Astrocyte (in vitro differentiated cells and primary cell): ENCODE measurements around the gene RPA3. TPM values are rescaled to one million over a fixed set of nuclear protein-coding genes. Genes with fewer than 3 reads are reported as not detected.

Experiments used
- DNase-seq: peaks from one replicate; pipeline ENCODE4 v3.0.0-alpha.2; 2010; ENCODE audit warnings: low read depth
- FAIRE-seq: peaks from 2 replicates; lab custom pipeline; 2011; peaks lifted over from hg19 to GRCh38; lab: Jason Lieb, UNC
- H2AFZ ChIP-seq: 2 replicates; pipeline ENCODE4 v1.6.0; 2012; ENCODE audit warnings: low read depth, low read length, inconsistent platforms
- H3K27ac ChIP-seq: 2 replicates; pipeline ENCODE4 v1.5.1; 2011; ENCODE audit warnings: low read depth, low read length, inconsistent platforms
- H3K27me3 ChIP-seq: 2 replicates; pipeline ENCODE4 v1.6.0; 2011; ENCODE audit warnings: low read length, inconsistent platforms; ENCODE audit not compliant: insufficient read depth
- H3K36me3 ChIP-seq: 2 replicates; pipeline ENCODE4 v1.5.1; 2011; ENCODE audit warnings: low read length, inconsistent platforms; ENCODE audit not compliant: insufficient read depth
- H3K4me1 ChIP-seq: 2 replicates; pipeline ENCODE4 v1.5.1; 2011; ENCODE audit warnings: low read length, inconsistent platforms; ENCODE audit not compliant: insufficient read depth
- H3K4me2 ChIP-seq: 2 replicates; pipeline ENCODE4 v1.6.0; 2012; ENCODE audit warnings: low read length, inconsistent platforms
- H3K4me3 ChIP-seq: 2 replicates; pipeline ENCODE4 v1.5.1; 2011; ENCODE audit warnings: low read depth, mild to moderate bottlenecking, low read length, inconsistent platforms; ENCODE audit not compliant: insufficient read depth
- H3K79me2 ChIP-seq: 2 replicates; pipeline ENCODE4 v1.6.0; 2012; ENCODE audit warnings: mild to moderate bottlenecking, low read length, inconsistent platforms; ENCODE audit not compliant: insufficient read depth
- H3K9ac ChIP-seq: 2 replicates; pipeline ENCODE4 v1.6.0; 2012; ENCODE audit warnings: mild to moderate bottlenecking, low read length, inconsistent platforms
- H3K9me3 ChIP-seq: 2 replicates; pipeline ENCODE4 v1.5.1; 2012; ENCODE audit warnings: low read depth, mild to moderate bottlenecking, low read length, inconsistent platforms; ENCODE audit not compliant: insufficient read depth
- H4K20me1 ChIP-seq: 2 replicates; pipeline ENCODE4 v1.6.0; 2012; ENCODE audit warnings: low read length, inconsistent platforms; ENCODE audit not compliant: insufficient read depth
- H3K27ac Mint-ChIP-seq: one replicate; pipeline ENCODE4 v1.8.0; 2021; ENCODE audit warnings: mild to moderate bottlenecking, mixed read lengths; ENCODE audit not compliant: unreplicated experiment
- H3K27me3 Mint-ChIP-seq: one replicate; pipeline ENCODE4 v1.8.0; 2021; ENCODE audit warnings: low read depth, mixed read lengths; ENCODE audit not compliant: unreplicated experiment
- H3K36me3 Mint-ChIP-seq: one replicate; pipeline ENCODE4 v1.8.0; 2021; ENCODE audit warnings: low read depth, mixed read lengths; ENCODE audit not compliant: unreplicated experiment
- H3K4me1 Mint-ChIP-seq: one replicate; pipeline ENCODE4 v1.8.0; 2021; ENCODE audit warnings: low read depth, mixed read lengths; ENCODE audit not compliant: unreplicated experiment
- H3K4me3 Mint-ChIP-seq: one replicate; pipeline ENCODE4 v1.8.0; 2021; ENCODE audit warnings: mild to moderate bottlenecking, moderate library complexity, mixed read lengths; ENCODE audit not compliant: unreplicated experiment
- H3K9me3 Mint-ChIP-seq: one replicate; pipeline ENCODE4 v1.8.0; 2021; ENCODE audit warnings: mild to moderate bottlenecking, mixed read lengths; ENCODE audit not compliant: unreplicated experiment
- CTCF ChIP-seq: IDR thresholded peaks from 2 replicates; pipeline ENCODE4 v1.5.1; 2011; ENCODE audit warnings: low read depth, mild to moderate bottlenecking, inconsistent platforms, low read length, moderate library complexity; ENCODE audit not compliant: insufficient read depth
- EZH2 ChIP-seq: IDR thresholded peaks from 2 replicates; pipeline ENCODE4 v1.6.1; 2012; ENCODE audit warnings: mild to moderate bottlenecking, low read length, inconsistent platforms; ENCODE audit not compliant: insufficient read depth
- total RNA-seq: library from RNA; stranded (reverse); gene quantifications from 2 replicates; pipeline ENCODE4 v1.2.1, GENCODE V29; 2021

Gene RPA3
- total RNA-seq, 1 donor from 2014 or later, result 17.7 TPM

GRCh38 chr7:7751243-7752092 lies 33.1 kb upstream of the RPA3 start:
- Histone ChIP-seq H4K20me1 (no peaks in the 10 kb centered on the region), H3K27ac (no peak overlapping the region), H3K9ac (no peak overlapping the region), H3K36me3 (no peaks in the 10 kb centered on the region), H3K27me3 (no peaks in the 10 kb centered on the region), H2AFZ (no peak overlapping the region), H3K4me2 (no peak overlapping the region), H3K79me2 (no peaks in the 10 kb centered on the region), H3K9me3 (no peaks in the 10 kb centered on the region), H3K4me1 (no peaks in the 10 kb centered on the region), H3K4me3 (no peak overlapping the region)
- FAIRE-seq (no peak), DNase-seq (no peak)
- no peak overlapping the region for H3K4me3 Mint-ChIP-seq
- TF ChIP-seq EZH2, result no peak
- no peak for TF ChIP-seq CTCF
- H3K36me3 Mint-ChIP-seq, result no peaks in the 10 kb centered on the region
- no peaks in the 10 kb centered on the region for H3K27me3 Mint-ChIP-seq
- H3K4me1 Mint-ChIP-seq, result no peaks in the 10 kb centered on the region
- no peaks in the 10 kb centered on the region for H3K9me3 Mint-ChIP-seq
- no peak overlapping the region for H3K27ac Mint-ChIP-seq

GRCh38 chr7:7750571-7751242 lies 32.3 kb upstream of the RPA3 start:
- Histone ChIP-seq H3K4me1 (no peaks in the 10 kb centered on the region), H3K79me2 (no peaks in the 10 kb centered on the region), H3K27ac (no peak overlapping the region), H3K9me3 (no peaks in the 10 kb centered on the region), H4K20me1 (no peaks in the 10 kb centered on the region), H3K36me3 (no peaks in the 10 kb centered on the region), H2AFZ (no peak overlapping the region), H3K4me2 (no peak overlapping the region), H3K27me3 (no peaks in the 10 kb centered on the region), H3K9ac (no peak overlapping the region), H3K4me3 (no peak overlapping the region)
- Mint-ChIP-seq H3K27ac (no peak overlapping the region), H3K27me3 (no peaks in the 10 kb centered on the region), H3K9me3 (no peaks in the 10 kb centered on the region), H3K4me1 (no peaks in the 10 kb centered on the region), H3K36me3 (no peaks in the 10 kb centered on the region), H3K4me3 (no peak overlapping the region)
- no peak for TF ChIP-seq CTCF
- TF ChIP-seq EZH2, result no peak
- FAIRE-seq (no peak), DNase-seq (no peak)

GRCh38 chr7:7746458-7746857 lies 28.1 kb upstream of the RPA3 start:
- Histone ChIP-seq H3K9me3 (no peaks in the 10 kb centered on the region), H3K4me2 (no peak overlapping the region), H3K4me1 (no peaks in the 10 kb centered on the region), H3K36me3 (no peaks in the 10 kb centered on the region), H3K79me2 (no peaks in the 10 kb centered on the region), H2AFZ (no peak overlapping the region), H3K27ac (no peak overlapping the region), H3K27me3 (no peaks in the 10 kb centered on the region), H3K9ac (no peak overlapping the region), H3K4me3 (no peak overlapping the region), H4K20me1 (no peaks in the 10 kb centered on the region)
- no peaks in the 10 kb centered on the region for H3K36me3 Mint-ChIP-seq
- H3K27ac Mint-ChIP-seq, result no peak overlapping the region
- no peaks in the 10 kb centered on the region for H3K4me1 Mint-ChIP-seq
- no peaks in the 10 kb centered on the region for H3K27me3 Mint-ChIP-seq
- DNase-seq (no peak), FAIRE-seq (no peak)
- no peaks in the 10 kb centered on the region for H3K9me3 Mint-ChIP-seq
- TF ChIP-seq CTCF (no peak), EZH2 (no peak)
- H3K4me3 Mint-ChIP-seq, result no peak overlapping the region
